ENCODE measurements around the gene IRAK1.

Gene IRAK1

DNA sequence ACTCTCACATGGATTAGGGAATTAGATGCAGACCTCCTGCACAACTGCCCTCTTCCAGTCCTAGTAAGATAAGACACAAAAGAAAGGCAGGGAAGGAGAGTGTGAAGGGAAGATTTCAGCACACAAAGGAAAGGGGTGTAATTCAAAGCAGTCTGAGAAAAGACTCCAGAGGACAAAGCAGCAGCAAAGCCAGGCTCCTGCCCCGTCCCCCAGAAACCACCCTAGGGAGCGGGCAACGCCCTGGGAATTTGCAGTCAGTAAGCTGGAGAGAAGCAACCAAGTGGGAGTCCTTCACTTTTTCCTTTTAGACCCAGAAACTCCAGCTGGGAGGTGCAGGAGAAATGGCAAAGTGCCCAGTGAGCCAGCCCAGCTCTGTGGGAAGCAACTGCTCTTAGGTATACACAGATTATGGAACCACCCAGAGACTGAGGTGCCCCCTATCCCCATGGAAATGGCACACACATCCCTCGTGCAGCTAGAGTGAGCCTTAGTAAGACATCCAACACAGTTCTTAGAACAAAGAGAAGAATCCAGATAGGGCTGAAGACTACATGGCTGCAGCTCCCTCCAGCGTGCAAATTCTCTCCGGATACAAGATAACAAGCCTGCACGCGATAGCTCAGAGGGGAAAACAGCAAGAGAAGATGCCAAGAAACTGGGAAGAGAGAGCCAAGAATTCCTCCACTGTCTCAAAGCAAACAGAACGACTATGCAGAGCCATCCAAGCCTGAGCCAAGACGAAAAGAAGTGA lies 26.5 kb upstream of the IRAK1 start:
- DNase-seq, result no peak
- Histone ChIP-seq H3K9me2 (replicated peaks; ENCODE audit: insufficient read depth, low read length) (no peaks in the 10 kb centered on the region), H3K9ac (ENCODE audit: low read length) (no peak overlapping the region), H4K20me1 (ENCODE audit: insufficient read depth, low read length) (no peaks in the 10 kb centered on the region), H3K27me3 (replicated peaks; ENCODE audit: insufficient read depth, low read length) (no peaks in the 10 kb centered on the region), H2AFZ (ENCODE audit: low read length) (no peak overlapping the region), H3K36me3 (replicated peaks; ENCODE audit: insufficient read depth, low read length) (no peaks in the 10 kb centered on the region; the same call in 1 of the 2 replicates), H3K4me1 (ENCODE audit: low read length) (no peaks in the 10 kb centered on the region), H3K9me3 (replicated peaks; ENCODE audit: insufficient read depth, low read length) (no peaks in the 10 kb centered on the region), H3K4me2 (ENCODE audit: low read depth, low read length) (no peak overlapping the region), H3F3A (ENCODE audit: insufficient read depth, low read length) (no peaks in the 10 kb centered on the region), H3K79me2 (ENCODE audit: low read length) (peaks cover 40% of the 10 kb centered on the region), H3K27ac (ENCODE audit: low read length) (no peak overlapping the region), H3K4me3 (ENCODE audit: low read length) (no peak overlapping the region)
- TF ChIP-seq, protein P1, sequence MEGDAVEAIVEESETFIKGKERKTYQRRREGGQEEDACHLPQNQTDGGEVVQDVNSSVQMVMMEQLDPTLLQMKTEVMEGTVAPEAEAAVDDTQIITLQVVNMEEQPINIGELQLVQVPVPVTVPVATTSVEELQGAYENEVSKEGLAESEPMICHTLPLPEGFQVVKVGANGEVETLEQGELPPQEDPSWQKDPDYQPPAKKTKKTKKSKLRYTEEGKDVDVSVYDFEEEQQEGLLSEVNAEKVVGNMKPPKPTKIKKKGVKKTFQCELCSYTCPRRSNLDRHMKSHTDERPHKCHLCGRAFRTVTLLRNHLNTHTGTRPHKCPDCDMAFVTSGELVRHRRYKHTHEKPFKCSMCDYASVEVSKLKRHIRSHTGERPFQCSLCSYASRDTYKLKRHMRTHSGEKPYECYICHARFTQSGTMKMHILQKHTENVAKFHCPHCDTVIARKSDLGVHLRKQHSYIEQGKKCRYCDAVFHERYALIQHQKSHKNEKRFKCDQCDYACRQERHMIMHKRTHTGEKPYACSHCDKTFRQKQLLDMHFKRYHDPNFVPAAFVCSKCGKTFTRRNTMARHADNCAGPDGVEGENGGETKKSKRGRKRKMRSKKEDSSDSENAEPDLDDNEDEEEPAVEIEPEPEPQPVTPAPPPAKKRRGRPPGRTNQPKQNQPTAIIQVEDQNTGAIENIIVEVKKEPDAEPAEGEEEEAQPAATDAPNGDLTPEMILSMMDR (IDR thresholded peaks at IDR 0.05; ENCODE audit: low read length), result no peak
- TF ChIP-seq EZH2 (optimal IDR thresholded peaks at IDR 0.05; ENCODE audit: low read depth, low read length) (no peak), EZH2phosphoT487 (IDR thresholded peaks at IDR 0.05; ENCODE audit: low read length) (no peak)

DNA sequence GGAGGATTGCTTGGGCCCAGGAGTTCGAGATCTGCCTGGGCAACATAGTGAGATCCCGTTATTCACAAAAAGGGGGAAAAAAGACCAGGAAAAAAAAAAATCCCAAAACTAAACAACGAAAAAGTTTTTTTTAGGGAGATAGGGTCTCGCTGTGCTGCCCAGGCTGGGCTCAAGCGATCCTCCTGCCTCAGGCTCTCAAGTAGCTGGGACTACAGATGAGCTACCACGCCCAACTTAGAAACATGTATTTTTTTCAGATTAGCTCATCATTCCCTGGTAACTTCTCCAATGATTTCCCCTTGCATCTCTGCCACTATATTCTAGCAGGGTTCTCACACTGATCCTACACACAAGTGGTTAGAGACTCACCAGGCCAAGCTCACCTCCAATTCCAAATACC lies 24.4 kb upstream of the IRAK1 start:
- H3K9ac ChIP-seq (ENCODE audit: low read length), result no peak overlapping the region
- H3K27me3 ChIP-seq (replicated peaks; ENCODE audit: insufficient read depth, low read length), result no peaks in the 10 kb centered on the region
- H3F3A ChIP-seq (ENCODE audit: insufficient read depth, low read length), result no peaks in the 10 kb centered on the region
- no peak overlapping the region for H2AFZ ChIP-seq (ENCODE audit: low read length)
- H3K27ac ChIP-seq (ENCODE audit: low read length), result no peak overlapping the region
- H3K79me2 ChIP-seq (ENCODE audit: low read length), result peaks cover 31% of the 10 kb centered on the region
- H3K9me3 ChIP-seq (replicated peaks; ENCODE audit: insufficient read depth, low read length), result no peaks in the 10 kb centered on the region
- no peak overlapping the region for H3K4me3 ChIP-seq (ENCODE audit: low read length)
- TF ChIP-seq, protein P1 (IDR thresholded peaks at IDR 0.05; ENCODE audit: low read length), result no peak
- no peak for TF ChIP-seq EZH2phosphoT487 (IDR thresholded peaks at IDR 0.05; ENCODE audit: low read length)
- TF ChIP-seq EZH2 (optimal IDR thresholded peaks at IDR 0.05; ENCODE audit: low read depth, low read length), result no peak
- H3K4me1 ChIP-seq (ENCODE audit: low read length), result no peaks in the 10 kb centered on the region
- H3K4me2 ChIP-seq (ENCODE audit: low read depth, low read length), result no peak overlapping the region
- H3K36me3 ChIP-seq (replicated peaks; ENCODE audit: insufficient read depth, low read length), result no peaks in the 10 kb centered on the region; the same call in 1 of the 2 replicates
- H4K20me1 ChIP-seq (ENCODE audit: insufficient read depth, low read length), result no peaks in the 10 kb centered on the region
- DNase-seq, result no peak
- H3K9me2 ChIP-seq (replicated peaks; ENCODE audit: insufficient read depth, low read length), result no peaks in the 10 kb centered on the region

DNA sequence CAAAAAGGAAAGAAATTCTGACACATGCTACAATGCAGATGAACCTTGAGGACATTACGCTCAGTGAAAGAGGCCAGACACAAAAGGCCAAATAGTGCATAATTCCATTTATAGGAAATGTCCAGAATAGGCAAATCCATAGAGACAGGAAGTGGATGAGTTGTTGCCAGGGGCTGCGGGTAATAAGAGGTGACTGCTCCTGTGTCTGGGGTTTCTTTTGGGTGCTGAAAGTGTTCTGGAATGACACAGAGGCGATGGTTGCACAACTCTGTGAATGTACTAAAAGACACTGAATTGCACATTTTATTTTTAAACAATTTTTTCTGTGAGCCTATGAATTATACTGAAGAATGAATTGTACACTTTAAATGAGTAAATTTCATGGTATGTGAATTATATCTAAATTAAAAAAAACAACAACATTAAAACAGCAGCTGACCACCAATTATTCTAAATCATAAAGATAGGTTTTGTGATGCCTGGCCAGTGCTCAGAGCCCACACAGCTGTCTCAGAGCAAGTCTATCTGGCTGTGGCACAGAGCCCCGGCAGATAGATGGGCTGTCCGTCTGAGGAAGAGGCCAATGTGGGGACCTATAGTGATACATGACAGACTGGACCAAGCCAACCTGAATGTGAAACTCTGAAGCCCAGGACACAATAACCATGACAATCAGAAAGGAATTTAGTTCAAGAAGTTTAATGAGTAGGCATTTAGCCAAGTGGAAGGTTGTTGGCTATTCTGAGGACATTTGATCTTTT lies 23.5 kb upstream of the IRAK1 start:
- no peaks in the 10 kb centered on the region for H4K20me1 ChIP-seq (ENCODE audit: insufficient read depth, low read length)
- H3K27me3 ChIP-seq (replicated peaks; ENCODE audit: insufficient read depth, low read length), result no peaks in the 10 kb centered on the region

More for the DNA sequence above, 23.5 kb upstream of the IRAK1 start:
- no peak overlapping the region for H2AFZ ChIP-seq (ENCODE audit: low read length)
- no peaks in the 10 kb centered on the region for H3K36me3 ChIP-seq (replicated peaks; ENCODE audit: insufficient read depth, low read length)
- peaks cover 29% of the 10 kb centered on the region for H3K79me2 ChIP-seq (ENCODE audit: low read length)
- TF ChIP-seq EZH2 (optimal IDR thresholded peaks at IDR 0.05; ENCODE audit: low read depth, low read length) (no peak), EZH2phosphoT487 (IDR thresholded peaks at IDR 0.05; ENCODE audit: low read length) (no peak)
- TF ChIP-seq, protein P1 (IDR thresholded peaks at IDR 0.05; ENCODE audit: low read length), result no peak
- H3K9me3 ChIP-seq (replicated peaks; ENCODE audit: insufficient read depth, low read length), result no peaks in the 10 kb centered on the region
- H3F3A ChIP-seq (ENCODE audit: insufficient read depth, low read length), result no peaks in the 10 kb centered on the region
- no peak overlapping the region for H3K4me2 ChIP-seq (ENCODE audit: low read depth, low read length)
- no peaks in the 10 kb centered on the region for H3K9me2 ChIP-seq (replicated peaks; ENCODE audit: insufficient read depth, low read length)
- H3K4me1 ChIP-seq (ENCODE audit: low read length), result no peaks in the 10 kb centered on the region
- no peak overlapping the region for H3K9ac ChIP-seq (ENCODE audit: low read length)
- H3K4me3 ChIP-seq (ENCODE audit: low read length), result no peak overlapping the region
- no peak for DNase-seq
- no peak overlapping the region for H3K27ac ChIP-seq (ENCODE audit: low read length)

All from MM.1S (cell line).